HG03066 (cell line): ENCODE data around the gene LMF2.

ENCODE experiments used
- ATAC-seq: cut with Tn5 transposase; IDR thresholded peaks from one replicate; pipeline ENCODE4 v1.9.1; 2021; ENCODE audit warnings: low read depth; ENCODE audit not compliant: unreplicated experiment

Gene LMF2

GRCh38 chr22:50505276-50505775, 2.2 kb downstream of the LMF2 start:
- no peak for ATAC-seq

- no peak for ATAC-seq
Observed at GRCh38 chr22:50504369-50505211, 2.9 kb downstream of the LMF2 start.

GRCh38 chr22:50503475-50504145, 3.9 kb downstream of the LMF2 start:
- no peak for ATAC-seq

- ATAC-seq, result no peak
Observed at GRCh38 chr22:50502628-50503474, 4.7 kb downstream of the LMF2 start.

GRCh38 chr22:50502096-50502495, 5.4 kb downstream of the LMF2 start:
- no peak for ATAC-seq

GRCh38 chr22:50500452-50500851, 7.0 kb downstream of the LMF2 start:
- no peak for ATAC-seq

GRCh38 chr22:50498322-50498890, 9.1 kb downstream of the LMF2 start:
- ATAC-seq, result no peak

- no peak for ATAC-seq
Observed at GRCh38 chr22:50497093-50497492, 10.4 kb downstream of the LMF2 start.

GRCh38 chr22:50490531-50491308, 16.8 kb downstream of the LMF2 start:
- ATAC-seq, result no peak

GRCh38 chr22:50489363-50490243, 17.9 kb downstream of the LMF2 start:
- no peak for ATAC-seq

GRCh38 chr22:50488886-50489285, 18.6 kb downstream of the LMF2 start:
- no peak for ATAC-seq

GRCh38 chr22:50488006-50488677, 19.4 kb downstream of the LMF2 start:
- no peak for ATAC-seq

- no peak for ATAC-seq
Observed at GRCh38 chr22:50487290-50488005, 20.1 kb downstream of the LMF2 start.

GRCh38 chr22:50486561-50487289, 20.8 kb downstream of the LMF2 start, which contains the start of gene MIOX:
TSS of gene MIOX (plus strand) at chr22:50486859. CDS start at chr22:50486898, 39 bp downstream.
- no peak for ATAC-seq

- no peak for ATAC-seq
Observed at GRCh38 chr22:50485221-50486131, 22.0 kb downstream of the LMF2 start.
